Stimulated activated CD4-positive, alpha-beta T cell treated with anti-CD3 and anti-CD28 coated beads, TNF-alpha, amount 100 ng/mL, for 24 hours (primary cell): ENCODE results near the gene TBX15.

ENCODE experiments used
- DNase-seq, 3 experiments: peaks; one replicate each; pipeline ENCODE4 v3.0.0-alpha.2; 2020; ENCODE audit warnings: low read depth in 3 of 3

Gene TBX15

GRCh38 chr1:118988186-118989005 is at the start of gene TBX15:
Gene TBX15, minus strand, starts transcription at chr1:118988343. Its CDS starts 548 bp downstream, at chr1:118987795.
- DNase-seq: no peak

DNA sequence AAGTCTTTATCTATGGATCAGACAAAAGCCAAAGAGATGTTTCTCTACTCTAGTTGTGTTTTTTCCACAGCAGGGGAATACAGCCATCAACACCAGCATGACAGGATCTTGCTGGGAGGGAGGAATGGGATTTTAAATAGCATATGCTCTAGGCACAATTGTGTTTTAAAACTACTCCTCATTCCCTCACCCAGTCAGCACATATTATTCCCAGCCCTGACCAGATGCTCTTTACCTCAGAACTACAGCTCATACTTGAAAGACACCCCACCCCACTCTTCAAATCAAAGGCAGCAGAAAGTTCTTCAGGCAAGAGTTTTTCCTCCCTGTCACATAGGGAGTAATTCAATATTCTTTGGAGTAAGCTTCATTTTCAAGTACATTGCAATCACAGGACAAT is 46.2 kb upstream of the TBX15 start:
- DNase-seq: no peak

- DNase-seq: no peak
Observed at GRCh38 chr1:119032986-119033385, 44.8 kb upstream of the TBX15 start.

DNA sequence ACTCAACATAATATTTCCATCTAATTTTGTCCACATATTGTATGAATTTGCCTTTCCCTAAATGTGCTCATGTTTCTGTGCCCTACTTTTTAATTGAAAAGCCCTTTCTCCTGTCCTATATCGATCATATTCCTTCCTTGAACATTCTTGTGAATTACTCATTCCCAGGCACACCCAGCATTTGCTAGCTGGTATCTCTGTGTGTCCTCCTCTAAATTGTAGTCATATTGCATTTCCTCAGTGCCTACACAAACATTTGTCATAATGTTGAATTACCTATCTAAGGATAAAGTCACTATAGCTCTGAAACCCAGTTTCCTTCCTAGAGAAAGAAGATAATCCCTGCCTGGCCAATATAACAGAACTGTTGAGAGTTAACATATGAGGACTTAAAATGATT is 39.6 kb upstream of the TBX15 start:
- no peak for DNase-seq

DNA sequence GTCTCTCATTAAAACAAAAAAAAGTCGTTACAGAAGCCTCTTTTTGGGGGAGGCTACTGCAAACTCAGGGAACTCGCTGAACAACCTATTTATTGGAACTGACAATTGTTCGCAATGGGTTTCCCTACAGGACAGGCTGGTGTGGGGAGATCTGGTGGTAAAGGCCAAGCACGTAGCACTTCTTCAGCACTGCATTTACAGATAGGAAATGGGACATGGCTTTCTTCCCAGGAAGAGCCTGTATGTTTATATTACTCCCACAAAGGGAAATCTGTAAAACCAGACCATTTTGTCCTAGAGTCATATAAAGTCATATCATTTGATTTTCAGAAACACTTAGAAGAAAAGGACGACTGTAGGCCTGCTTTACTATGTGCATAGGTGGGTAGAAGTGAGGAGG is 38.8 kb upstream of the TBX15 start:
- no peak for DNase-seq

DNA sequence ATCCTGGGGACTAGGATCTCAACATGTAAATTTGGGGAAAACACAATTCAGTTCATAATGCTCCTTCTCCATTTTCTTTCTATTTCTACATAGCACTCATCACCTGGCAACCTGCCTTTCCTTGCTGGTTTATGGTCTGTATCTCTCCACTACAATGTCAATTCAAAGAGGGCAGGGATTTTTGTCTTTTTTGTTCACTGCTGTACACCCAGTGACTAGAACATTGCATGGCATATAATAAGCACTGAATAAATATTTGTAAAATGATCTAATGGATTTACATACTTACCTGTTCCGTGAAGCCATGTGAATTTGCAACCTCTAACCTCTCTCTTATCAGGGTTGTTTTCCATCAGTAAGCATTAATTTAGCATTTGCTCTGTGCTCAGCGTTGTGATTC is 27.4 kb upstream of the TBX15 start:
- no peak for DNase-seq

DNA sequence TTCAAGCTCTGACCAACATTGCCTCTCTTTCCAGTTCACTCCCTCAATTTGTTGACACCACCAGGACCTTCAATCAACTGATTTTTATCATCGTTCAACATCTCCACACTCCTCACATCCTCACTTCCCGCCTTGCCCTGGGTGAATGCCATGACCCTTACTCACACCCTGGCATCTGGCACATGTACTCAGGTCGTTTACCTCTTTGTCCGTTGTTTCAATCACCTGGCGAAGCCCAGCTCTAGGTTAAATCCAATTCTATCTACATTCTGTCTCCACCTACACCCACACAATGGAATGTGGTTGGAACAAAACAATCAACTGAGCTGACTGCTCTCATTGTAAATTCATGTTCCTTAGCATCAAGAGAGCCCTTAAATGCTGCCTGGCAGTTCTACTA is 24.2 kb upstream of the TBX15 start:
- DNase-seq: no peak

DNA sequence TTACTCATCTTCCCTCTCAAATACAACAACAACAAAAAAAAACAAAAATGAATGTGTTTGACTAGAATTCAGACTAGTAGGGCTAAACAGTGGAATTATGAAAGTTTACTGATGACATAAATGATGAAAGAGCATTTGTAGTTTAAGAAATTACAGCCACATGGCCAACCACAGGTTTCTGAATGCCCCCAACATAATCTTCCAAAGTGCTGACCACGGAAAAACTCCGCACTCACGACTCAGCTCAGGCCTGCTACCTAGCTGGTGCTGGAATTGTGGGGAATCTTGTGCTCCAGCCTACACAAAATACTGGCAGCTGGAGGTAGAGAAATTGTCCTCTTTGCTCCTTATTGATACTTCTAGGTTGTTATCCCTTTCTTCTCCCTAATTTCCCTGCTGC is 23.6 kb upstream of the TBX15 start:
- DNase-seq: no peak

DNA sequence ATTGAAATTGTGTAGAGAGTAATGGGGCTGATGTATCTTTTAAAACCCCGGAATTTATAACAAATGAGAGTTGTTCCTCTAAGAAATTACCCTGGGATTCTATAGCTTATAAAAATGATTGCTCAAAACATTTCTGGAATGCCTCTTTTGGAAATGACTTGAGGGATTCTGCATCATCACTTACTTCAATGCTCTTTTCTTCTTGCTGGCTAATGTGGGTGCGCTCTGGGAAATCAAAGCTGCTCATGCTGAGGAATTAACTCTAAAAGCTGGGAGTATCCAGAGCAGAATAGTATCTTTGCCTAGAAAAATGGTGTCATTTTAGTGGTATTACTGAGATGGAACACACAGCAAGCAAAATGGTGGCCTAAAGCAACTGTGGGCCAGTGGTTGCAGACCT is 23.0 kb upstream of the TBX15 start:
- no peak for DNase-seq

GRCh38 chr1:119010201-119010600 is 22.1 kb upstream of the TBX15 start:
- DNase-seq: no peak

DNA sequence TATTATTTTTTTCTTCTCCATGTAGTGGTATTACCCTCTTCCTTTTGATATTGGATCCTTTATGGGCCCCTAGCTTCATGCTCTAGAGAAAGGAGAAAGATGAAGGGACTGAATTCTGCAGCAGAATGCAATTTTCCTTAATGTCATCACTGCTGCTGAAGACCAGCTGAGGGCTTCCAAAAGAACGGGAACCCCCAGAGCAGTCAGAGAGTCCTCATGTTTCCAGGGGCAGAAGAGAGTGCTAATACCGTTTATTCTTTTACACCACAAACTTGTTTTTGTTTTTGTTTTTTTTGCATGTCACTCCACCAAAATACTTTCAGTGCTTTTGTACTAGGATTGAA is 21.1 kb upstream of the TBX15 start:
- DNase-seq: no peak

- no peak for DNase-seq
Observed at GRCh38 chr1:119008483-119009311, 20.6 kb upstream of the TBX15 start.

DNA sequence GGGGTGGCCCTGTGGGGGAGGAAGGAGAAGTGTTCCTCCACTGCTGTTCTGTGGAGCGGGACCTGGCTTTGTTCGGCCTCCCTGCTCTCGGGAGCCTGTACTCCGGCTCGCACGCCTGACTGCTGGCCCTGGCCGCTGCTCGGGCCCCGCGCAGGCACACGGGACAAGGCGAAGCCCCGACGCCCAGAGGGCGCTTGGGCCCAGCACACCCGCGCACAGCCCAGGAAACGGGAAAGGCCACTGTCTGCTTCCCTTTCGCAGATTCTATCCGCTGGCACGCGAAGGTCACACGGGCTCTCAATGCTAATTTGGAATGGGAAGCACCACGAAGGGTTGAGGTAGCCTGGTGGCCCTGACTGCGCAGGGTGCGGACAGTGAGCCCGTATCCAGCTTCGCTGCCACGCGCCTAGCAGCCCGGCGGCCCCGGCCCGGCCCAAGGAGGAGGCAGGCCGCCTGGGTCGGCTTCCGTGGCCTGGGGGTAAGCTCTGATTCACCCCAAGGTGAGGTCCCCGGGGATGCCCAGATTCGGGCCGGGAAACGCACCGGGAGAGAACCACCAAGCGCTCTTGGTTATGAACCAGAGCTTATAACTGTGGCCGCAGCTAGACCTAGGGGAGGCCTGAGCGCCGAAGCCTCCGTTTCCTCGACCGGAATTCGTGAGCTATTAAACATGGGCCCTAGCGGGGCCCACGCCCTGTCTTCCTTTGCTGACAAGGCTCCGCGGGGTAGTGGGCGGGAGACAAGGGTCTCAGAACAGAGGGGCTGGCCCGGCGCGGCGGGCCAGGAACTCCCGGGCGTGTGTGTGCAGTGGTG is 19.7 kb upstream of the TBX15 start:
- no peak for DNase-seq

DNA sequence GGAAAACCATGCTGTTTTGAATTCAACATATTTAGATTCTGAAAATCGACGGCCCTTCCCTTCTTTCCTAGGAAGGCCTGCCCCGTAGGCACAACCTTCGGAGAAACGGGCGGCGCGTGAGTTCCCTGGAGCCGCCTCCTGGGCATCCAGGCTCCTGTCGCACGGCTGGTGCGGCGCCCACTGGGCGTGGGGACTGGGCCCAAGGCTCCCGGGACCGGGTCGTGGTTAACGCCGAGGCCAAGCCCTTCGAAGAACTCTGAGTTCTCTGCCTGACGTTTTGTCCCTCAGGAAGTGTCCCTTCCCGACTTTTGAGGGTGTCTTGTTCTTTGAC is 19.2 kb upstream of the TBX15 start:
- no peak for DNase-seq

DNA sequence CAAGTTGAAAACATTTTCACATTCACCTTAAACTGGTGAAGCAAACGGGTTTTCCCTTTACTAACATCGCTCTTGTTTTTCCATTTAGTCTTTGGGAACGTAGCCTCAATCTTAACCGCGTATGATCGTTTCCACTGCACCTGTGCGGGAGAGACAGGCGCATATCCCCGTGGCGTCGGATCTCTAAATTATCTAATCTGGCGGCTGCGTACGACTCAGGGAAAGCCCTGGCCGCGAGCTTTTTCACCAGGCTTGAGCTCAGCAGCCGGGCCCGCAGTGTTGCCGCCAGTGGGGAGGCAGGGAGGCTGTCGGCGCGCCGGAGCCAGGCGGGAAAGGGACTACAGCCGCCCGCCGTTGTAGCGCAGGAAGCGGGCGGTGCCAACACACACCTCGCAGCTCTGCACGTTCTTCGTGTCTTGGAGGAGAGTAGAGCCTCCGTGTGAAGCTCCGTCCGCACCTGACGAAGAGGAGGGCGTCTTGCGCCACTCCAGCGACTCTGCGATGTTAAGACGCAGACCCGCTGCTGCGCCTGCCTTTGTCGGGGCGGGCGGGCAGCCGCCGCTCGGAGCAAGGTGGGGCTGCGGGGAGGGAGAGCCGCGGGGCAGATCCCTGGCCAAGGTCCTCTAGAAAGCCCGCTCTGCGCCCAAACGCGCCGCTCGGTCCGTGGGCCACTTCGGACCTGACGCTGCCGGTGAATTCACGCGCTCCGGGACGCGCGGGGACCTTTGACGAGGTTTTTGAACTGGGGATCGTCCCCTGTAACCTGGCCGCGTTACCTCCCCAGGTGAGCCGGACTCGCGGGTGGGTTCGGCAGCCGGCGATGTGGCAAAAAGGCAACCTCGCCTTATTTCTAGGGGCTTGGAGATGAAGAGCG is 18.5 kb upstream of the TBX15 start:
- DNase-seq: no peak

DNA sequence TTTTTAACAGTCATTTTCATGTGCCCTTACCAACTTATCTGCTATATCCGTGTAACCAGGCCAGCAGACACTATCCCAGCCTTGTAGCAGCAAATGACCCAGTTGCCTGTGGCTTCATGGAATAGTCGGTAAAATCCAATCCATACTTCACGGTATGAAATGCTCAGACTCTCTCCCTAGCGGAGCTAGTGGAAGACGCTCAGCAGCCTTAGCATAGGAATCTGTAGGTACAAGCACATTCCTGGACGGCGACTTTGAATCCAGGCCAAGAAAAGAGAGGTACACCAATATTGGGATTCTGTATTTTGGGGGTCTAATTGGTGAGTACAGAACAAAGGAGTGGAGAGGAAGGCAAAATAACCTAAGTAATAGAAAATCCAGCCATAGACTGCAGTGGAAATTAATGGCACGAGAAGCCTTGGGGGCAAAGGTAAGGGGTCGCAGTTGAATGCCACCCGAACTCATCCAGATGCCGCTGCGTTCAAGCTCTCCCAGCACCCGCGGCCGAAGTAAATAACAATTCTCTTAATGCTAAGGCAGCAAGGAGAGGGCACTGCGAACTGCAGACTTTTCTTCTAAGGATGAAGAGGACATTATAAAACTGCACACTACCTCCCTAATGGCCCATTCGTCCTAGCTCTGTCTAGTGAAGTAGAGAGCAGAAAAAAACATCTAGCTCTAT is 17.7 kb upstream of the TBX15 start:
- no peak for DNase-seq

DNA sequence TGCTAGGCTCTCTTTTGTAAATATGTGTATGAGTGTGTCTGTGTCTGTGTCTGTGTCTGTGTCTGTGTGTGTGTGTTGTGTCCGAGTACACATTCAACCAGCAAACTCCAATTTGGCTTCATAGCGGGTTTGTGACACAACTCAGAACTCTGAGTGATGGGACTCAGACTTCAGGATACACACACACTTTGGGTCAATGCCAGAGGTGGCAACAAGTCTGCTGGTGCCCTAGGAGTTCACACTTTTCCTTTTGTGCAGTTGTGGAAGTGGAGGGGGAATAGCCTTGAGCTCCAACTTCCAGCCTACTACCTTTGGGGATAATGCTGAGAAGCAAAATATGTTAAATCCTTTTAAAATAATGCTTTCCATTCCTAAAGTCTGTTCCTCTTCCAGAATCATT is 16.6 kb upstream of the TBX15 start:
- no peak for DNase-seq

DNA sequence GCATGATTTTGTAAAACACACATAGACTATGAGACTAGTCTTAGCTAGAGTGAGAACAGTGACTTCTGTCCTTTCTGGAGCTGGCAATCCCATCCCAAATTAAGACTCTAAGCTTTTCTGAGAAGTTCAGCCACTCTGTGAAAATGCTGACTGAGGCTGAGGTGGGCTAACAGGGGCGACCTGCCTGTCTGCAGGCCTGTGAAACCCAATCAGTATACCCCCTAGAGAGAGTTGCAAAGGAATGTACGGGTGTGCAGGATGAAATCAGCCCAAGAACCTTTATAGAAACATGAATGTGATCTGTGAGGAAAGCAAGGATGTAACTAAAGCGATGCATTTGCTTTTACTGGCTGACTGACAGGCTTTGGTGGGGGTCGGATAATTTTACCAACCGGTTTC is 16.0 kb upstream of the TBX15 start:
- DNase-seq: no peak

GRCh38 chr1:119003413-119004128 is 15.4 kb upstream of the TBX15 start:
- no peak for DNase-seq

DNA sequence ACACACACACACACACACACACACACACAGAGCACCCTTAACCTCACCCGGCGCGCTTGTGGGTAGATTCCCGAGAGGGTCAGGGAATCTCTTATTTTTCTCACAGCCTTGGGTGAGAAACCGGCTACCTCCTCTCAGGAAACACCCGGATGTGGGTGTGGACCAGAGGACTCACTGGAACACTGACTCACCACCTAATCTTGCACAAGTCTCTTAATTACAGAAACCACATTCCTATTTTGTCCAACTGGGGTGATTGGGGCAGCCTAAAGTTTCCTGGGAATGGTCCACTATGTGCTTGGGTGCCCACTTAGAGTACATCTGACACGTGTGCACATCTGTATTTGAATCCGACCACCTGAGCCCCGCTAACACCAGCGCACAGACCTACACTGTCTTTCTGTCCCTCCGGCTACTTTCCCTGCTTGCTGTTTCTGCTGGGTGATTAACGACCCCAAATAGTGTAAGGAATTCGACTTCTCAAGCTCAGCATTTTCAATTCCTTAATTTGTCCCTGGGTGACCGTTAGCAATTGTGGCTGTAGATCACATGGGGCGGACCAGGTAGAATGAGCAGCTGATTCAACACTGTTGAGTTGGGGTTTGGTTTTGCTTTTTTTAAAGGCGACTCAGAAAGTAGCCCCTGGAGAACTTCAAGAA is 14.0 kb upstream of the TBX15 start:
- no peak for DNase-seq
